Measurements from ENCODE around the gene VPS16. TPM values are rescaled to one million over a fixed set of nuclear protein-coding genes. Genes with fewer than 3 reads are reported as not detected.
"Not testable (repeated sequence)": the region's sequence is repeated elsewhere in the genome, so short reads cannot be mapped to it uniquely, and the experiment has no call there.

VPS16 gene
- total RNA-seq, 2 donors from 2014 or later: 35.7 to 40.5 TPM

DNA sequence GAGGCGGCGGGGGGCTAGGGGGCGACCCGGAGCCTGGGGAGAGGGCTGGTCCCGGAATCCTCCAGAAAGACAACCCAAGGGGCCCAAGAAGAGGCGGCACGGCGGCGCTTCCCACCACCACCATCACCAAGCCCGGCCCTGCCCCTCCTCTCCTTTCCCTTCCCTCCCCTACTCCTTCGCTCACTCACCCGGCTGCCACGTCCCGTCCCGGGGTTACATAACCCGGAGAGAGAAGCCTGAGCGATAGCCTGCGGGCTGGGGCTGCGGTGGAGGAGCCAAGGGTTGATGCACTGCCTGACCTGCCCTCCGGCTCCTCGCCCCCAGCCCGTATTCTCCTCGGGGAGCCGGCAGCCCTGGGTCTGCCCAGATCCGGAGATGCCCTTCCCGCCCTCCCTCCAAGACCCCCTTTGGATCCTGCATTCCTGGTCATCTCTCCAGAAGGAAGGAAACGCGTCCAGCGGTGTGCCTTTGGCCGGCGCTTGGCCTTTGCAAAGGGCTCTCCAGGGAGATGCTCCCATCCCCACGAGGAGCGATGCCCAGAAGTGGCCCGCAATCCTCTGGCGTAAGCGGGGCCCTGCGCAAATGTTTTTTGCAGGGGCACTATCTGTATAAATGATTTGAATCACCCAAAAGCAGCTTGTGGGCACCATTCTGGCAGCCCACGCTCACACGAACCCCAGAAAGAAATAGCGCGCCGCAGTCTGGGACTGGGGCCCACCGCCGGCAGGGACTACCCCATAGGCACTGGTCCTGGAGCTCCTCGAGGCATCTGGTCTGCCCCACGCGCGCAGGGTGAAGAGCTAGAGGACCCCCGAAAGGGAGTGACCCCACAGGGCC, 35.5 kb upstream of the VPS16 start:
- H3K4me1 ChIP-seq: peaks cover 3% of the 10 kb centered on the region
- no peaks in the 10 kb centered on the region for H3K9me3 ChIP-seq
- H3K9ac ChIP-seq (ENCODE audit: low read depth in 2 of 2, low read length in 2 of 2): no peak overlapping the region
- H3K36me3 ChIP-seq: no peaks in the 10 kb centered on the region
- TF ChIP-seq, protein P1, sequence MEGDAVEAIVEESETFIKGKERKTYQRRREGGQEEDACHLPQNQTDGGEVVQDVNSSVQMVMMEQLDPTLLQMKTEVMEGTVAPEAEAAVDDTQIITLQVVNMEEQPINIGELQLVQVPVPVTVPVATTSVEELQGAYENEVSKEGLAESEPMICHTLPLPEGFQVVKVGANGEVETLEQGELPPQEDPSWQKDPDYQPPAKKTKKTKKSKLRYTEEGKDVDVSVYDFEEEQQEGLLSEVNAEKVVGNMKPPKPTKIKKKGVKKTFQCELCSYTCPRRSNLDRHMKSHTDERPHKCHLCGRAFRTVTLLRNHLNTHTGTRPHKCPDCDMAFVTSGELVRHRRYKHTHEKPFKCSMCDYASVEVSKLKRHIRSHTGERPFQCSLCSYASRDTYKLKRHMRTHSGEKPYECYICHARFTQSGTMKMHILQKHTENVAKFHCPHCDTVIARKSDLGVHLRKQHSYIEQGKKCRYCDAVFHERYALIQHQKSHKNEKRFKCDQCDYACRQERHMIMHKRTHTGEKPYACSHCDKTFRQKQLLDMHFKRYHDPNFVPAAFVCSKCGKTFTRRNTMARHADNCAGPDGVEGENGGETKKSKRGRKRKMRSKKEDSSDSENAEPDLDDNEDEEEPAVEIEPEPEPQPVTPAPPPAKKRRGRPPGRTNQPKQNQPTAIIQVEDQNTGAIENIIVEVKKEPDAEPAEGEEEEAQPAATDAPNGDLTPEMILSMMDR (IDR thresholded peaks at IDR 0.05): no peak
- no peak overlapping the region for H3K27ac ChIP-seq
- DNase-seq: no peak
- intact Hi-C loops (cut with DNase I): no loop called here
- H3K4me3 ChIP-seq: no peak overlapping the region
- peaks cover 32% of the 10 kb centered on the region for H3K27me3 ChIP-seq

DNA sequence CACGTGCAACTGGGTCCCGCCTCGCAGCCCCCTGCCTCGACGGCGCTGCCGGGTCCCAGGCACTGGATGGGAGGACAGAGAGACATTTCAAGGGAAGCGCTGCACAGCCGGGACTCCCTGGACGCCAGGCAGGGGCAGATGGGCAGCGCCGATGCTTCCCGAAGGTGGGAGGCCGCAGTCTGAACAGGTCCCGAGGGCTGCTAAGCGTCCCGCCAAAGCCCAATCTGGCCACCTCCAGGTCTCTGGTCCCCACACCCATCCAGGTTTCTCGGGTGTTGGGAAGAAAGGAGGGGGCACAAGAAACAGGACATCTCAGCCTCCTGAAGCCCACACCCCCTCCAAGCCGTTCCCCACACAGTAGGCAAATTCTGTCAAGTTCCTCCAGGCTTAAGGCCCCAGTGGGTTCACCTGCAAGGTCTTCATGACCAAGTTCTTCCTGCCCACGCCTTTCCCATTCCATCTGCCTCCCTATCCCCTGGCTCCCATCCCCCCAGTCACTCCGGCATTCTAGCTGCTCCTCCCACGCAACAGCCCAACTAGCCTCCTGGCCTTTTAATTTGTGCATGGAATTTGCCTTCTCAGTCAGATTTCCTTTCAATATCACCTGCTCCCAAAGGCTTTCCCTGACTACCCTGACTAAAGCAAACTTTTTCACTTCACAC, 34.7 kb upstream of the VPS16 start:
- Histone ChIP-seq H3K27me3 (peaks cover 25% of the 10 kb centered on the region), H3K4me3 (no peak overlapping the region), H3K9ac (ENCODE audit: low read depth in 2 of 2, low read length in 2 of 2) (no peak overlapping the region), H3K27ac (no peak overlapping the region), H3K36me3 (no peaks in the 10 kb centered on the region), H3K4me1 (no peaks in the 10 kb centered on the region), H3K9me3 (no peaks in the 10 kb centered on the region)
- no peak for DNase-seq
- intact Hi-C loops (cut with DNase I): no loop called here
- TF ChIP-seq, protein P1 (IDR thresholded peaks at IDR 0.05): no peak

DNA sequence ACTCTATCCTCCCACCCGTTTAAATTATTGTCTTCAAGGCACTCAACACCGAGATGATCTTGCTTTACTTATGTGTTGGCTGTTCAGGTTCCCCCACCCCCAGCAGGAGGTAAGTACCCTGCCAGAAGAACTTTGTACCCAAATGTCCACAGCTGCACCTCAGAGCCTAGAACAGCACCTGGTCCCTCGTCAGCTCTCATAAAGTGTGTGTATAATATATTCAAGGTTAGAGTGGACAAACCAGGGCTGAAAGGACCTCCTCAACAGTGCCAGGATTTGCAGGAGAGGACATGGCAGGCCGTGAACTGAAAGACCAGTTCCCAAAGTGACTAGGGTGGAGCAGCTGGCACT, 34.2 kb upstream of the VPS16 start:
- Histone ChIP-seq H3K9ac (ENCODE audit: low read depth in 2 of 2, low read length in 2 of 2) (no peak overlapping the region), H3K4me1 (no peaks in the 10 kb centered on the region), H3K27ac (no peak overlapping the region), H3K9me3 (no peaks in the 10 kb centered on the region), H3K27me3 (peaks cover 20% of the 10 kb centered on the region), H3K4me3 (no peak overlapping the region), H3K36me3 (no peaks in the 10 kb centered on the region)
- TF ChIP-seq, protein P1 (IDR thresholded peaks at IDR 0.05): no peak
- intact Hi-C loops (cut with DNase I): no loop called here
- no peak for DNase-seq

DNA sequence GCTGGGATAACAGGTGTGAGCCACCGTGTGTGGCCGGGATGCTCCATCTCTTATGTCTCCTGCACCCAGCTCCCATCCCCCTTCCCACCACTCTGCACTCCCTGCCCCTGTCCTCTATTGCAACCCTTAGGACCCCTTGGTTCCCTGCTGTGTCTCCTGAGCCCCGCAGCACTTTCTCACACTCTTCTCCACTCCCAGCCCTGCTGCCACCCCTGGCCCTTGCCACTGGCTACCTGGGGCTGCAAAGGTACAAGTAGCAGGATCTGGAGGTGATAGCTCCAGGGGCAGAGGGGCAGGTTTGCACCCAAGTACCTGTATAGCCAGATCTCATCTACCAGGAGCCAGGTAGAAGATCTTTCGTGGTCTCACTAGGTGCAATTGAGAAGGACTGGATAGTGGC, 33.5 kb upstream of the VPS16 start:
- intact Hi-C loops (cut with DNase I): no loop called here

DNA sequence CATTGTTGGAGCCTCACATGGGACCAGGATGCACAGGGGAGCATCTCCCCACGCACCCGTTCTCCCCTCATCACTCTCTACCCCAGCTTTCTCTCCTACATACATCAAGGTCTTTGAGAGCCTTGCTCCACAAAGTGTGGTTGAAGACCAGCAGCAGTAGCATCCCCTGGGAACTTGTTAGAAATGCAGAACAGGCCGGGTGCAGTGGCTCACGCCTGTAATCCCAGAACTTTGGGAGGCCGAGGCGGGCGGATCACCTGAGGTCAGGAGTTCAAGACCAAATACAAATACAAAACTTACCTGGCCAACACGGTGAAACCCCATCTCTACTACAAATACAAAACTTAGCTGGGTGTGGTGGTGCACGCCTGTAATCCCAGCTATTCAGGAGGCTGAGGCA, 32.6 kb upstream of the VPS16 start:
- H3K36me3 ChIP-seq; H3K9ac ChIP-seq (ENCODE audit: low read depth in 2 of 2, low read length in 2 of 2); H3K27ac ChIP-seq; H3K4me3 ChIP-seq; intact Hi-C loops (cut with DNase I); H3K4me1 ChIP-seq; DNase-seq; H3K9me3 ChIP-seq: not testable (repeated sequence)
- H3K27me3 ChIP-seq: peaks cover 15% of the 10 kb centered on the region

More for the DNA sequence above, 33.5 kb upstream of the VPS16 start:
- H3K9me3 ChIP-seq: no peaks in the 10 kb centered on the region
- TF ChIP-seq, protein P1 (IDR thresholded peaks at IDR 0.05): no peak
- no peak overlapping the region for H3K9ac ChIP-seq (ENCODE audit: low read depth in 2 of 2, low read length in 2 of 2)
- peaks cover 15% of the 10 kb centered on the region for H3K27me3 ChIP-seq
- no peaks in the 10 kb centered on the region for H3K36me3 ChIP-seq
- H3K27ac ChIP-seq: no peak overlapping the region
- no peaks in the 10 kb centered on the region for H3K4me1 ChIP-seq
- DNase-seq: no peak
- no peak overlapping the region for H3K4me3 ChIP-seq

DNA sequence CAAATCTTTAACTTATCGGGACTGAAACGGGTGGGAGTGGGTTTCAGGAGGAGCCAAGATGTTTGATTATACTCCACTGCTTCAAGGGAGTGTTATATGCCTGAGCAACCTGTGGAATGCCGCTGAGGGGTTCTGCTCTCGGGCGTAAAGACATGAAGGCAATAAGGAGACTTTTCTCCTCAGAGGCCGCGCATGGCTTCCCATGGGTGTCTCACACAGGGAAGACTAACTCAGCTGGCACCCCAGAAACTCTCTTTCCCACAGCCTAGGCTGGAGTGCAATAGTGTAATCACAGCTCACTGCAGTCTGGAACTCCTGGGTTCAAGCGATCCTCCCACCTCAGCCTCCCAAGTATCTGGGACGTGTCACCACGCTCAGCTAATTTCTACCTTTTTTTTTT, 30.9 kb upstream of the VPS16 start:
- Histone ChIP-seq H3K9ac (ENCODE audit: low read depth in 2 of 2, low read length in 2 of 2) (no peak overlapping the region), H3K27me3 (peaks cover 11% of the 10 kb centered on the region), H3K27ac (no peak overlapping the region), H3K9me3 (no peaks in the 10 kb centered on the region), H3K4me1 (no peaks in the 10 kb centered on the region), H3K36me3 (no peaks in the 10 kb centered on the region), H3K4me3 (no peak overlapping the region)
- intact Hi-C loops (cut with DNase I): no loop called here
- no peak for DNase-seq
- TF ChIP-seq, protein P1 (IDR thresholded peaks at IDR 0.05): no peak

All from colonic mucosa (tissue), 4 donors.